ENCODE results near the gene PSMB3. TPM values are rescaled to one million over a fixed set of nuclear protein-coding genes. Genes with fewer than 3 reads are reported as not detected.

PSMB3 gene
- total and polyA plus RNA-seq, 9 of the 15 experiments (the other 6 are each of a cell fraction or from before 2014, with no cell fraction given) = 460 to 2,775 (median 574) TPM

DNA sequence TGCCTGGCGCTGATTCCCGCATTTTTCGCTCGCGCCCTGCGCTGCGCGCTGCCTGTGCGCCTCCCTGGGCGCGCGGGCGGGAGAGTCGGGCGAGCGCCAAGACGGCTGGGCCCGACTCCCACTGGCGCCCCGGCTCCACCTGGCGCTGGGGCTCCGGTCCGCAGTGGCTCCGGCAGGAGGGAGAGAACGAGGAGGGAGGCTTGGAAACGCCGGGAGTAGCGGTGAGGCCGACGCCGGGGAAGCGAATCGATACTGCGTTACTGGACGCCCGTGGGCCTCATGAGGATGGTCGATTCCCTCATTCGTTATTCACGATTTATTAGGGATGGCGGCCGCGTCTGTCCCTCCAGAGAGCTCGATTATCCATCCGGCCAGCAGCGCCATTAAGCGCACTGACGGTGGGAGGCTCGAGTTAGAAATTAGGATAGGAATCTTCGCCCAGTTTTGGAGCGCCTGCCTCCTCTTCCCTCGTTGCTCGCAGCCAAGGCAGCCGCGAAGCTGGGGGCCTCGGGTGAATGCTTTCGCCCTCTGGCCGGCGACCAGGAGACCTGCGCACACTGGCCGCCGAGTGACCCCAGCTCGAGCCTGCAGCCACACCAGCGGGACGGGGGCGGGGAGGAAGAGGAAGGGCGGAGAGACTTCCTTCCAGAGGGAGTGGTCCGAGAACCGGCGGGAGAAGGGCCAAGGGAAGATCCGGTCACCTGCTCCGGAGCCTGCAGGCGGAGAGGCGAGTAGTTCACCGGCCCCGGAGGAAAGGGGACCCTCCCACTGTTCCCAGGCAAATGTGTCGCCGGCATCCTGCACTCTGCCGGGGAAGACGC, 3.1 kb upstream of the PSMB3 start (continued):
- TF ChIP-seq NR2C2 (CRISPR knock-in tag; IDR thresholded peaks at IDR 0.05) = no peak
- peak; percentile 75 for TF ChIP-seq NR2C2 (tag; IDR thresholded peaks at IDR 0.05)
- TF ChIP-seq TAF15 (IDR thresholded peaks at IDR 0.05; ENCODE audit: low read depth, low read length) = no peak
- TF ChIP-seq DIDO1 (tag; IDR thresholded peaks at IDR 0.05; ENCODE audit: low read depth) = no peak
- no peak for TF ChIP-seq ZNF347 (CRISPR knock-in tag; IDR thresholded peaks at IDR 0.05; ENCODE audit: low read depth)
- no peak for TF ChIP-seq TEAD2 (tag; IDR thresholded peaks at IDR 0.05)
- no peak for TF ChIP-seq ARID2 (IDR thresholded peaks at IDR 0.05)
- TF ChIP-seq ARNT (IDR thresholded peaks at IDR 0.05) = 0 out of 4 replicates have a peak, but pooled peaks of 1 of the 2 experiments have one; percentile 6
- no peak for TF ChIP-seq KLF16 (IDR thresholded peaks at IDR 0.05)
- no peak for TF ChIP-seq PRMT5 (CRISPR knock-in tag; IDR thresholded peaks at IDR 0.05)
- TF ChIP-seq, protein P1, sequence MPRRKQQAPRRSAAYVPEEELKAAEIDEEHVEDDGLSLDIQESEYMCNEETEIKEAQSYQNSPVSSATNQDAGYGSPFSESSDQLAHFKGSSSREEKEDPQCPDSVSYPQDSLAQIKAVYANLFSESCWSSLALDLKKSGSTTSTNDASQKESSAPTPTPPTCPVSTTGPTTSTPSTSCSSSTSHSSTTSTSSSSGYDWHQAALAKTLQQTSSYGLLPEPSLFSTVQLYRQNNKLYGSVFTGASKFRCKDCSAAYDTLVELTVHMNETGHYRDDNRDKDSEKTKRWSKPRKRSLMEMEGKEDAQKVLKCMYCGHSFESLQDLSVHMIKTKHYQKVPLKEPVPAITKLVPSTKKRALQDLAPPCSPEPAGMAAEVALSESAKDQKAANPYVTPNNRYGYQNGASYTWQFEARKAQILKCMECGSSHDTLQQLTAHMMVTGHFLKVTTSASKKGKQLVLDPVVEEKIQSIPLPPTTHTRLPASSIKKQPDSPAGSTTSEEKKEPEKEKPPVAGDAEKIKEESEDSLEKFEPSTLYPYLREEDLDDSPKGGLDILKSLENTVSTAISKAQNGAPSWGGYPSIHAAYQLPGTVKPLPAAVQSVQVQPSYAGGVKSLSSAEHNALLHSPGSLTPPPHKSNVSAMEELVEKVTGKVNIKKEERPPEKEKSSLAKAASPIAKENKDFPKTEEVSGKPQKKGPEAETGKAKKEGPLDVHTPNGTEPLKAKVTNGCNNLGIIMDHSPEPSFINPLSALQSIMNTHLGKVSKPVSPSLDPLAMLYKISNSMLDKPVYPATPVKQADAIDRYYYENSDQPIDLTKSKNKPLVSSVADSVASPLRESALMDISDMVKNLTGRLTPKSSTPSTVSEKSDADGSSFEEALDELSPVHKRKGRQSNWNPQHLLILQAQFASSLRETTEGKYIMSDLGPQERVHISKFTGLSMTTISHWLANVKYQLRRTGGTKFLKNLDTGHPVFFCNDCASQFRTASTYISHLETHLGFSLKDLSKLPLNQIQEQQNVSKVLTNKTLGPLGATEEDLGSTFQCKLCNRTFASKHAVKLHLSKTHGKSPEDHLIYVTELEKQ (CRISPR knock-in tag; IDR thresholded peaks at IDR 0.05) = no peak
- TF ChIP-seq, protein P2, sequence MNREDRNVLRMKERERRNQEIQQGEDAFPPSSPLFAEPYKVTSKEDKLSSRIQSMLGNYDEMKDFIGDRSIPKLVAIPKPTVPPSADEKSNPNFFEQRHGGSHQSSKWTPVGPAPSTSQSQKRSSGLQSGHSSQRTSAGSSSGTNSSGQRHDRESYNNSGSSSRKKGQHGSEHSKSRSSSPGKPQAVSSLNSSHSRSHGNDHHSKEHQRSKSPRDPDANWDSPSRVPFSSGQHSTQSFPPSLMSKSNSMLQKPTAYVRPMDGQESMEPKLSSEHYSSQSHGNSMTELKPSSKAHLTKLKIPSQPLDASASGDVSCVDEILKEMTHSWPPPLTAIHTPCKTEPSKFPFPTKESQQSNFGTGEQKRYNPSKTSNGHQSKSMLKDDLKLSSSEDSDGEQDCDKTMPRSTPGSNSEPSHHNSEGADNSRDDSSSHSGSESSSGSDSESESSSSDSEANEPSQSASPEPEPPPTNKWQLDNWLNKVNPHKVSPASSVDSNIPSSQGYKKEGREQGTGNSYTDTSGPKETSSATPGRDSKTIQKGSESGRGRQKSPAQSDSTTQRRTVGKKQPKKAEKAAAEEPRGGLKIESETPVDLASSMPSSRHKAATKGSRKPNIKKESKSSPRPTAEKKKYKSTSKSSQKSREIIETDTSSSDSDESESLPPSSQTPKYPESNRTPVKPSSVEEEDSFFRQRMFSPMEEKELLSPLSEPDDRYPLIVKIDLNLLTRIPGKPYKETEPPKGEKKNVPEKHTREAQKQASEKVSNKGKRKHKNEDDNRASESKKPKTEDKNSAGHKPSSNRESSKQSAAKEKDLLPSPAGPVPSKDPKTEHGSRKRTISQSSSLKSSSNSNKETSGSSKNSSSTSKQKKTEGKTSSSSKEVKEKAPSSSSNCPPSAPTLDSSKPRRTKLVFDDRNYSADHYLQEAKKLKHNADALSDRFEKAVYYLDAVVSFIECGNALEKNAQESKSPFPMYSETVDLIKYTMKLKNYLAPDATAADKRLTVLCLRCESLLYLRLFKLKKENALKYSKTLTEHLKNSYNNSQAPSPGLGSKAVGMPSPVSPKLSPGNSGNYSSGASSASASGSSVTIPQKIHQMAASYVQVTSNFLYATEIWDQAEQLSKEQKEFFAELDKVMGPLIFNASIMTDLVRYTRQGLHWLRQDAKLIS (CRISPR knock-in tag; IDR thresholded peaks at IDR 0.05) = peak; percentile 55; the same call in 1 of the 2 replicates
- no peak for TF ChIP-seq C11orf30 (IDR thresholded peaks at IDR 0.05; ENCODE audit: low read depth)
- no peak for TF ChIP-seq HOXB6 (CRISPR knock-in tag; IDR thresholded peaks at IDR 0.05; ENCODE audit: borderline replicate concordance)
- no peak for TF ChIP-seq CHD1 (IDR thresholded peaks at IDR 0.05; ENCODE audit: low read length)
- TF ChIP-seq CBX2 (IDR thresholded peaks at IDR 0.05; ENCODE audit: insufficient read depth, low read length, poor library complexity, severe bottlenecking) = no peak
- TF ChIP-seq CBX1 (IDR thresholded peaks at IDR 0.05; ENCODE audit: low read depth) = no peak
- TF ChIP-seq, protein P3, sequence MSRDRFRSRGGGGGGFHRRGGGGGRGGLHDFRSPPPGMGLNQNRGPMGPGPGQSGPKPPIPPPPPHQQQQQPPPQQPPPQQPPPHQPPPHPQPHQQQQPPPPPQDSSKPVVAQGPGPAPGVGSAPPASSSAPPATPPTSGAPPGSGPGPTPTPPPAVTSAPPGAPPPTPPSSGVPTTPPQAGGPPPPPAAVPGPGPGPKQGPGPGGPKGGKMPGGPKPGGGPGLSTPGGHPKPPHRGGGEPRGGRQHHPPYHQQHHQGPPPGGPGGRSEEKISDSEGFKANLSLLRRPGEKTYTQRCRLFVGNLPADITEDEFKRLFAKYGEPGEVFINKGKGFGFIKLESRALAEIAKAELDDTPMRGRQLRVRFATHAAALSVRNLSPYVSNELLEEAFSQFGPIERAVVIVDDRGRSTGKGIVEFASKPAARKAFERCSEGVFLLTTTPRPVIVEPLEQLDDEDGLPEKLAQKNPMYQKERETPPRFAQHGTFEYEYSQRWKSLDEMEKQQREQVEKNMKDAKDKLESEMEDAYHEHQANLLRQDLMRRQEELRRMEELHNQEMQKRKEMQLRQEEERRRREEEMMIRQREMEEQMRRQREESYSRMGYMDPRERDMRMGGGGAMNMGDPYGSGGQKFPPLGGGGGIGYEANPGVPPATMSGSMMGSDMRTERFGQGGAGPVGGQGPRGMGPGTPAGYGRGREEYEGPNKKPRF (IDR thresholded peaks at IDR 0.05; ENCODE audit: low read depth, low read length) = no peak

Data from K562 (cell line).